Measurements from ENCODE around the gene CCBE1.

Gene CCBE1

GRCh38 chr18:59724103-59724502 lies 26.9 kb upstream of the CCBE1 start:
- no peak overlapping the region for H3K4me3 ChIP-seq (ENCODE audit: low read length)
- TF ChIP-seq CTCF (conservative IDR thresholded peaks at IDR 0.05; ENCODE audit: low read depth, low read length) = no peak

GRCh38 chr18:59721931-59722330 lies 24.7 kb upstream of the CCBE1 start:
- no peak overlapping the region for H3K4me3 ChIP-seq (ENCODE audit: low read length)
- DNase-seq (ENCODE audit: low read depth) = no peak
- TF ChIP-seq CTCF (conservative IDR thresholded peaks at IDR 0.05; ENCODE audit: low read depth, low read length) = no peak

More at GRCh38 chr18:59724103-59724502, 26.9 kb upstream of the CCBE1 start:
- no peak for DNase-seq (ENCODE audit: low read depth)

GRCh38 chr18:59721211-59721610 lies 24.0 kb upstream of the CCBE1 start:
- TF ChIP-seq CTCF (conservative IDR thresholded peaks at IDR 0.05; ENCODE audit: low read depth, low read length) = no peak
- no peak overlapping the region for H3K4me3 ChIP-seq (ENCODE audit: low read length)
- no peak for DNase-seq (ENCODE audit: low read depth)

GRCh38 chr18:59719544-59720181 lies 22.4 kb upstream of the CCBE1 start:
- no peak overlapping the region for H3K4me3 ChIP-seq (ENCODE audit: low read length)
- TF ChIP-seq CTCF (conservative IDR thresholded peaks at IDR 0.05; ENCODE audit: low read depth, low read length) = no peak
- DNase-seq (ENCODE audit: low read depth) = no peak

GRCh38 chr18:59718464-59719157 lies 21.4 kb upstream of the CCBE1 start:
- DNase-seq (ENCODE audit: low read depth) = no peak
- no peak overlapping the region for H3K4me3 ChIP-seq (ENCODE audit: low read length)
- TF ChIP-seq CTCF (conservative IDR thresholded peaks at IDR 0.05; ENCODE audit: low read depth, low read length) = no peak

- no peak for TF ChIP-seq CTCF (conservative IDR thresholded peaks at IDR 0.05; ENCODE audit: low read depth, low read length)
- H3K4me3 ChIP-seq (ENCODE audit: low read length) = no peak overlapping the region
- no peak for DNase-seq (ENCODE audit: low read depth)
Measured at GRCh38 chr18:59718108-59718463, 20.9 kb upstream of the CCBE1 start.

- DNase-seq (ENCODE audit: low read depth) = no peak
- H3K4me3 ChIP-seq (ENCODE audit: low read length) = no peak overlapping the region
- TF ChIP-seq CTCF (conservative IDR thresholded peaks at IDR 0.05; ENCODE audit: low read depth, low read length) = no peak
Measured at GRCh38 chr18:59717291-59717690, 20.1 kb upstream of the CCBE1 start.
